BE2C (cell line): ENCODE measurements around the gene BABAM2.

Experiments
- DNase-seq: peaks from one replicate; pipeline ENCODE4 v3.0.0-alpha.2; 2020
- H3K27me3 ChIP-seq: fragments of 250-450 bp; sonication (Bioruptor Pico); 2 replicates; pipeline ENCODE4 v1.5.1; 2020; ENCODE audit warnings: mild to moderate bottlenecking
- H3K36me3 ChIP-seq: fragments of 250-450 bp; sonication (Bioruptor Pico); 2 replicates; pipeline ENCODE4 v1.5.1; 2020; ENCODE audit warnings: mild to moderate bottlenecking
- H3K4me1 ChIP-seq: fragments of 250-450 bp; sonication (Bioruptor Pico); 2 replicates; pipeline ENCODE4 v1.5.1; 2020
- H3K4me3 ChIP-seq: 2 replicates; pipeline ENCODE4 v1.5.1; 2011; ENCODE audit warnings: low read depth, low read length
- H3K9me3 ChIP-seq: fragments of 250-450 bp; sonication (Bioruptor Pico); 2 replicates; pipeline ENCODE4 v1.5.1; 2020
- CTCF ChIP-seq: IDR thresholded peaks from 2 replicates; pipeline ENCODE4 v1.5.1; 2012; ENCODE audit warnings: mild to moderate bottlenecking, low read depth, low read length

Gene BABAM2

GRCh38 chr2:28317390-28317789 is 426.9 kb downstream of the BABAM2 start:
- Histone ChIP-seq H3K27me3 (no peaks in the 10 kb centered on the region), H3K4me3 (no peak overlapping the region), H3K4me1 (peaks cover 17% of the 10 kb centered on the region), H3K9me3 (no peaks in the 10 kb centered on the region), H3K36me3 (no peaks in the 10 kb centered on the region)
- TF ChIP-seq CTCF: no peak
- no peak for DNase-seq

GRCh38 chr2:28318023-28318422 is 427.5 kb downstream of the BABAM2 start:
- Histone ChIP-seq H3K4me1 (peaks cover 17% of the 10 kb centered on the region), H3K9me3 (no peaks in the 10 kb centered on the region)
- no peak for DNase-seq

GRCh38 chr2:28318462-28319117 is 428.1 kb downstream of the BABAM2 start:
- no peak for TF ChIP-seq CTCF

More at GRCh38 chr2:28318023-28318422, 427.5 kb downstream of the BABAM2 start:
- TF ChIP-seq CTCF: no peak
- H3K27me3 ChIP-seq: no peaks in the 10 kb centered on the region
- no peak overlapping the region for H3K4me3 ChIP-seq
- H3K36me3 ChIP-seq: no peaks in the 10 kb centered on the region

GRCh38 chr2:28319118-28320008 is 428.8 kb downstream of the BABAM2 start:
- Histone ChIP-seq H3K27me3 (no peaks in the 10 kb centered on the region), H3K4me3 (no peak overlapping the region), H3K36me3 (no peaks in the 10 kb centered on the region), H3K9me3 (no peaks in the 10 kb centered on the region), H3K4me1 (peaks cover 14% of the 10 kb centered on the region)
- no peak for TF ChIP-seq CTCF
- no peak for DNase-seq

More at GRCh38 chr2:28318462-28319117, 428.1 kb downstream of the BABAM2 start:
- no peaks in the 10 kb centered on the region for H3K27me3 ChIP-seq
- H3K4me3 ChIP-seq: no peak overlapping the region
- H3K36me3 ChIP-seq: no peaks in the 10 kb centered on the region
- H3K4me1 ChIP-seq: peaks cover 17% of the 10 kb centered on the region
- no peak for DNase-seq
- no peaks in the 10 kb centered on the region for H3K9me3 ChIP-seq

GRCh38 chr2:28320009-28320365 is 429.5 kb downstream of the BABAM2 start:
- no peaks in the 10 kb centered on the region for H3K27me3 ChIP-seq
- H3K9me3 ChIP-seq: no peaks in the 10 kb centered on the region
- peaks cover 11% of the 10 kb centered on the region for H3K4me1 ChIP-seq
- H3K4me3 ChIP-seq: no peak overlapping the region
- H3K36me3 ChIP-seq: no peaks in the 10 kb centered on the region
- no peak for TF ChIP-seq CTCF
- DNase-seq: no peak

- Histone ChIP-seq H3K4me1 (peaks cover 15% of the 10 kb centered on the region), H3K36me3 (no peaks in the 10 kb centered on the region), H3K4me3 (no peak overlapping the region), H3K9me3 (no peaks in the 10 kb centered on the region), H3K27me3 (no peaks in the 10 kb centered on the region)
- TF ChIP-seq CTCF: no peak
- DNase-seq: no peak
Measured at GRCh38 chr2:28320371-28320770, 429.8 kb downstream of the BABAM2 start.
